Spleen (tissue), 7 donors: ENCODE data around the gene SLC27A3.

Experiments used
- CTCF ChIP-seq, 11 experiments: fragments of 200-600 bp in 7 of 11; fragments of 450-650 bp in 4 of 11; sonication (generic) in 4 of 11; IDR thresholded peaks in 8 of 11; conservative IDR thresholded peaks in 3 of 11; 1 replicate in 7 of 11; 2 replicates in 4 of 11; pipeline versions ENCODE4 v1.4.0 to v1.8.0; 2016 to 2021; ENCODE audit warnings: antibody characterized with exemption in 11 of 11, inconsistent platforms in 4 of 11, mild to moderate bottlenecking in 1 of 11
- POLR2A ChIP-seq, 3 donors: fragments of 450-650 bp; IDR thresholded peaks; one replicate each; pipeline ENCODE4 v1.5.1; 2017; ENCODE audit warnings: antibody characterized with exemption in 3 of 3, mild to moderate bottlenecking in 1 of 3
- POLR2AphosphoS5 ChIP-seq, 3 donors: sonication (generic); formaldehyde crosslinking; IDR thresholded peaks; one replicate each; pipeline ENCODE4 v1.5.1; 2017; ENCODE audit warnings: antibody characterized with exemption in 3 of 3
- donor health status: DM: no; HTN: no; CAD: no; lungs with moderate emphysema.
- donor health status: DM: no; HTN: no; CAD: no.
- donor health status: DM: no; HTN: no; CAD: no.

- TF ChIP-seq CTCF (IDR thresholded peaks at IDR 0.05 in 8 of 11, conservative IDR thresholded peaks at IDR 0.05 in 3 of 11) = no peak
- TF ChIP-seq POLR2AphosphoS5 (IDR thresholded peaks at IDR 0.05) = no peak
- TF ChIP-seq POLR2A (IDR thresholded peaks at IDR 0.05) = no peak
These were observed 3.8 kb downstream of the SLC27A3 start for GRCh38 chr1:153778824-153779519.
